H1 (cell line): ENCODE results near the gene IL36A. TPM values are rescaled to one million over a fixed set of nuclear protein-coding genes. Genes with fewer than 3 reads are reported as not detected.

Source experiments
- CTCF ChIA-PET: fragments of 300-600 bp; sonication (Branson Sonifier 250); formaldehyde crosslinking; loops from one replicate; lab custom pipeline; 2021; ENCODE audit not compliant: partially characterized antibody; lab: Charles Lee
- POLR2A ChIA-PET: fragments of 300-600 bp; sonication (Branson Sonifier 250); formaldehyde crosslinking; loops from one replicate; lab custom pipeline; 2021; ENCODE audit warnings: inconsistent platforms; ENCODE audit not compliant: partially characterized antibody; lab: Charles Lee
- DNase-seq, 2 experiments: peaks; one replicate each; pipeline versions ENCODE4 v3.0.0 to v3.0.0-alpha.2; 2010 to 2022; ENCODE audit warnings: low spot score in 2 of 2, low read depth in 1 of 2, mixed read lengths in 1 of 2
- FAIRE-seq: peaks from 2 replicates; lab custom pipeline; 2011; peaks lifted over from hg19 to GRCh38; lab: Jason Lieb, UNC
- H2AFZ ChIP-seq: 2 replicates; pipeline ENCODE4 v1.8.1; 2012; ENCODE audit warnings: low read length, inconsistent platforms
- H2AK5ac ChIP-seq: 2 replicates; pipeline ENCODE4 v1.6.1; 2013; ENCODE audit warnings: low read depth, low read length
- H2BK120ac ChIP-seq: replicated peaks from 2 replicates; pipeline ENCODE3; 2013; ENCODE audit warnings: low read depth, low read length, inconsistent platforms
- H2BK12ac ChIP-seq: 2 replicates; pipeline ENCODE4 v1.6.1; 2013; ENCODE audit warnings: low read depth, low read length
- H2BK15ac ChIP-seq: 2 replicates; pipeline ENCODE4 v1.6.1; 2013; ENCODE audit warnings: low read length
- H2BK20ac ChIP-seq: 2 replicates; pipeline ENCODE4 v1.6.1; 2013; ENCODE audit warnings: low read length
- H2BK5ac ChIP-seq: 2 replicates; pipeline ENCODE4 v1.6.1; 2013; ENCODE audit warnings: low read depth, low read length
- H3K14ac ChIP-seq: 2 replicates; pipeline ENCODE4 v1.6.1; 2013; ENCODE audit warnings: inconsistent platforms; ENCODE audit not compliant: insufficient read length
- H3K18ac ChIP-seq: 2 replicates; pipeline ENCODE4 v1.6.1; 2013; ENCODE audit warnings: low read length; ENCODE audit errors: extremely low read depth
- H3K23ac ChIP-seq: 2 replicates; pipeline ENCODE4 v1.6.1; 2013; ENCODE audit warnings: inconsistent platforms; ENCODE audit not compliant: insufficient read length
- H3K23me2 ChIP-seq: 2 replicates; pipeline ENCODE4 v1.6.1; 2013; ENCODE audit warnings: low read depth, low read length
- H3K27ac ChIP-seq: 2 replicates; pipeline ENCODE4 v1.6.1; 2011; ENCODE audit warnings: low read depth, low read length, inconsistent platforms
- H3K27me3 ChIP-seq, 4 experiments: replicated peaks in 1 of 4; 1 replicate in 1 of 4; 2 replicates in 3 of 4; pipeline versions ENCODE4 v1.6.1 to v1.8.1; 2011 to 2013; ENCODE audit warnings: low read length in 3 of 4, mild to moderate bottlenecking in 3 of 4, inconsistent platforms in 2 of 4, mixed read lengths in 2 of 4, moderate library complexity in 1 of 4; ENCODE audit not compliant: control insufficient read depth in 3 of 4, insufficient read depth in 3 of 4; ENCODE audit errors: extremely low read depth in 1 of 4
- H3K36me3 ChIP-seq, 4 experiments: 2 replicates each; pipeline versions ENCODE4 v1.6.1 to v1.8.1; 2011 to 2013; ENCODE audit warnings: mild to moderate bottlenecking in 4 of 4, low read length in 3 of 4, moderate library complexity in 2 of 4, control low read depth in 1 of 4, inconsistent platforms in 1 of 4; ENCODE audit not compliant: insufficient read depth in 4 of 4, control insufficient read depth in 2 of 4
- H3K4ac ChIP-seq: replicated peaks from 2 replicates; pipeline ENCODE3; 2013; ENCODE audit warnings: low read length, low read depth, mixed read lengths, inconsistent platforms; ENCODE audit not compliant: insufficient read length
- H3K4me1 ChIP-seq, 4 experiments: replicated peaks in 1 of 4; 1 replicate in 1 of 4; 2 replicates in 3 of 4; pipeline versions ENCODE4 v1.6.1 to v1.8.1; 2011 to 2013; ENCODE audit warnings: low read length in 3 of 4, inconsistent platforms in 2 of 4, mixed read lengths in 1 of 4; ENCODE audit not compliant: insufficient read depth in 4 of 4, control insufficient read depth in 3 of 4
- H3K4me2 ChIP-seq, 2 experiments: 2 replicates each; pipeline versions ENCODE4 v1.6.1 to v1.8.1; 2011 to 2013; ENCODE audit warnings: low read depth in 2 of 2, low read length in 2 of 2, control low read depth in 1 of 2, inconsistent platforms in 1 of 2, mild to moderate bottlenecking in 1 of 2; ENCODE audit not compliant: insufficient read depth in 1 of 2
- H3K4me3 ChIP-seq, 4 experiments: fragments of 200-600, 300-600 bp in 1 of 4; sonication (generic), shearing (Covaris generic), sonication (Bioruptor Twin) in 1 of 4; 2 replicates each; pipeline versions ENCODE4 v1.5.1 to v1.8.1; 2011 to 2016; ENCODE audit warnings: low read length in 4 of 4, low read depth in 3 of 4, control low read depth in 2 of 4, inconsistent platforms in 2 of 4, mild to moderate bottlenecking in 2 of 4, mixed read lengths in 1 of 4, moderate library complexity in 1 of 4; ENCODE audit not compliant: insufficient read depth in 2 of 4; ENCODE audit errors: extremely low read depth in 1 of 4
- H3K56ac ChIP-seq: replicated peaks from 2 replicates; pipeline ENCODE3; 2013; ENCODE audit warnings: low read depth, mild to moderate bottlenecking, mixed read lengths, low read length, inconsistent platforms; ENCODE audit not compliant: insufficient read length
- H3K79me1 ChIP-seq: 2 replicates; pipeline ENCODE4 v1.6.1; 2013; ENCODE audit warnings: low read depth, low read length, control low read depth
- H3K79me2 ChIP-seq, 2 experiments: 2 replicates each; pipeline versions ENCODE4 v1.6.1 to v1.8.1; 2012 to 2013; ENCODE audit warnings: low read length in 2 of 2, mild to moderate bottlenecking in 2 of 2, inconsistent platforms in 1 of 2; ENCODE audit not compliant: insufficient read depth in 2 of 2, control insufficient read depth in 1 of 2
- H3K9ac ChIP-seq, 4 experiments: replicated peaks in 1 of 4; 1 replicate in 1 of 4; 2 replicates in 3 of 4; pipeline versions ENCODE4 v1.6.1 to v1.8.1; 2011 to 2013; ENCODE audit warnings: low read depth in 3 of 4, low read length in 3 of 4, control low read depth in 2 of 4, mild to moderate bottlenecking in 2 of 4, moderate library complexity in 2 of 4, inconsistent platforms in 1 of 4; ENCODE audit errors: extremely low read depth in 1 of 4
- H3K9me3 ChIP-seq, 2 experiments: 2 replicates each; pipeline versions ENCODE4 v1.6.1 to v1.8.1; 2012 to 2013; ENCODE audit warnings: mild to moderate bottlenecking in 2 of 2, moderate library complexity in 2 of 2, control low read depth in 1 of 2, inconsistent platforms in 1 of 2, low read depth in 1 of 2, low read length in 1 of 2, mixed read lengths in 1 of 2; ENCODE audit not compliant: insufficient read depth in 2 of 2
- H4K20me1 ChIP-seq, 2 experiments: replicated peaks in 1 of 2; 2 replicates each; pipeline versions ENCODE3 to v1.8.1; 2011 to 2013; ENCODE audit warnings: inconsistent platforms in 2 of 2, low read length in 2 of 2, mild to moderate bottlenecking in 1 of 2; ENCODE audit not compliant: insufficient read depth in 2 of 2, control insufficient read depth in 1 of 2
- H4K5ac ChIP-seq: 2 replicates; pipeline ENCODE4 v1.6.1; 2013; ENCODE audit warnings: low read length, low read depth, mixed read lengths, inconsistent platforms; ENCODE audit not compliant: insufficient read length
- H4K8ac ChIP-seq: 2 replicates; pipeline ENCODE4 v1.8.0; 2013; ENCODE audit warnings: mild to moderate bottlenecking, moderate library complexity, low read length, inconsistent platforms; ENCODE audit not compliant: insufficient read depth; ENCODE audit errors: extremely low read depth
- H4K91ac ChIP-seq: replicated peaks from 2 replicates; pipeline ENCODE3; 2013; ENCODE audit warnings: low read length, mixed read lengths, inconsistent platforms; ENCODE audit not compliant: insufficient read length
- CEBPB ChIP-seq: IDR thresholded peaks from 2 replicates; pipeline ENCODE4 v1.6.1; 2012; ENCODE audit warnings: low read depth, low read length
- CREB1 ChIP-seq: IDR thresholded peaks from 2 replicates; pipeline ENCODE4 v1.6.1; 2012; ENCODE audit warnings: inconsistent platforms
- GABPA ChIP-seq: IDR thresholded peaks from 2 replicates; pipeline ENCODE4 v1.6.1; 2011; ENCODE audit warnings: mild to moderate bottlenecking, low read length, moderate library complexity, borderline replicate concordance; ENCODE audit not compliant: insufficient read depth
- HDAC2 ChIP-seq, 2 experiments: fragments of 300-600 bp in 1 of 2; sonication (generic) in 1 of 2; IDR thresholded peaks; 2 replicates each; pipeline ENCODE4 v1.6.1; 2011 to 2012; ENCODE audit warnings: low read depth in 2 of 2, low read length in 2 of 2, mild to moderate bottlenecking in 2 of 2, moderate library complexity in 2 of 2, borderline replicate concordance in 1 of 2, inconsistent platforms in 1 of 2
- PHF8 ChIP-seq: fragments of 200-600 bp; sonication (generic); conservative IDR thresholded peaks from 2 replicates; pipeline ENCODE4 v1.7.1; 2012; ENCODE audit warnings: low read depth, mild to moderate bottlenecking, inconsistent platforms, low read length, moderate library complexity
- RXRA ChIP-seq: IDR thresholded peaks from 2 replicates; pipeline ENCODE4 v1.6.1; 2011; ENCODE audit warnings: low read depth, mild to moderate bottlenecking, low read length, moderate library complexity; ENCODE audit not compliant: insufficient read depth
- SIRT6 ChIP-seq: IDR thresholded peaks from one replicate; pipeline ENCODE4 v1.7.1; 2012; ENCODE audit warnings: low read length, inconsistent platforms
- TAF1 ChIP-seq: IDR thresholded peaks from 2 replicates; pipeline ENCODE4 v1.6.1; 2011; ENCODE audit warnings: mild to moderate bottlenecking, low read depth, low read length
- WGBS, 2 experiments: shearing (Covaris generic) in 1 of 2; methylation state at CpG; one replicate each; pipeline versions ENCODE4 v1.1.6 to v1.1.7; 2013 to 2015; ENCODE audit warnings: low lambda C conversion rate in 2 of 2, mixed read lengths in 2 of 2, inconsistent platforms in 1 of 2, low coverage in 1 of 2, missing lambda C conversion rate in 1 of 2; ENCODE audit not compliant: insufficient replicate concordance in 2 of 2, insufficient coverage in 1 of 2, insufficient read length in 1 of 2; ENCODE audit errors: extremely low coverage in 1 of 2, missing lambda C conversion rate in 1 of 2; 5-methylcytosine and 5-hydroxymethylcytosine counted together
- polyA plus RNA-seq, 7 experiments: library from polyadenylated mRNA; depleted of rRNA in 3 of 7; stranded (reverse) in 5 of 7; unstranded in 2 of 7; fragments of >200 nt in 5 of 7; fragments of 200-250 nt in 2 of 7; gene quantifications; 1 replicate in 5 of 7; 2 replicates in 1 of 7; 4 replicates in 1 of 7; pipeline versions ENCODE4 v1.2.1 to v1.2.3, GENCODE V29; 2011 to 2013; ENCODE audit warnings: missing spikeins in 2 of 7, mixed read lengths in 2 of 7
- total RNA-seq: library from RNA; stranded (reverse); fragmentation: NEBNext Ultra II Directional; extraction: Animal tissue kit (Norgen Biotek cat#: 25700); gene quantifications from 2 replicates; pipeline ENCODE4 v1.2.1, GENCODE V29; 2021
- TF ChIP-seq, protein P1 (sequence below): IDR thresholded peaks from 2 replicates; pipeline ENCODE4 v1.6.1; 2012; ENCODE audit warnings: low read length, inconsistent platforms
- TF ChIP-seq, protein P2 (sequence below): IDR thresholded peaks from 2 replicates; pipeline ENCODE4 v1.6.1; 2012; ENCODE audit warnings: inconsistent platforms

IL36A gene
- total and polyA plus RNA-seq, 2 of the 8 experiments (the other 6 are each of a cell fraction or from before 2014, with no cell fraction given), result not detected

DNA sequence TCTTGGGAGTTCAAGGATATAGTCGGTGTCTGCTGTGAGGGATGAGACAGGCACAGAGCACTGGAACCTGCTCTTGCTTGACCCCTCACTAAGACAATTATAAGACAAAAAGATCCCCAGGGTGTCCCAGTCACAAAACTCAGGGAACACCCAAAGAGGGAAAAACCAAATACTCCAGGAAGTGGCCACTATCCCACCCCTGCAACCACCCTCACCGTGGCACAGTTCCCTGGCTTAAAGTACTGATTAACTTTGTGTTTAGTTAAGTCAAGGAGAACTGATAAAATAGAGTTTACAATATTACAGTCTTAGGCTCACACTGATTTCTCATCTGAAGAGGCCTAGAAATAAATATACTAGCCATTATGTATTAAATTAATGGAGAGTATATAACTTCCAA lies 33.9 kb downstream of the IL36A start:
- H3K79me2 ChIP-seq, result no peaks in the 10 kb centered on the region
- FAIRE-seq, result no peak
- POLR2A ChIA-PET, result no interaction called here

More for the DNA sequence above, 33.9 kb downstream of the IL36A start:
- H3K9me3 ChIP-seq, result no peaks in the 10 kb centered on the region
- no peak overlapping the region for H3K4ac ChIP-seq
- no peak overlapping the region for H2BK15ac ChIP-seq
- no peak overlapping the region for H3K9ac ChIP-seq
- TF ChIP-seq, protein P1, sequence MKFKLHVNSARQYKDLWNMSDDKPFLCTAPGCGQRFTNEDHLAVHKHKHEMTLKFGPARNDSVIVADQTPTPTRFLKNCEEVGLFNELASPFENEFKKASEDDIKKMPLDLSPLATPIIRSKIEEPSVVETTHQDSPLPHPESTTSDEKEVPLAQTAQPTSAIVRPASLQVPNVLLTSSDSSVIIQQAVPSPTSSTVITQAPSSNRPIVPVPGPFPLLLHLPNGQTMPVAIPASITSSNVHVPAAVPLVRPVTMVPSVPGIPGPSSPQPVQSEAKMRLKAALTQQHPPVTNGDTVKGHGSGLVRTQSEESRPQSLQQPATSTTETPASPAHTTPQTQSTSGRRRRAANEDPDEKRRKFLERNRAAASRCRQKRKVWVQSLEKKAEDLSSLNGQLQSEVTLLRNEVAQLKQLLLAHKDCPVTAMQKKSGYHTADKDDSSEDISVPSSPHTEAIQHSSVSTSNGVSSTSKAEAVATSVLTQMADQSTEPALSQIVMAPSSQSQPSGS, result no peak
- no peak for TF ChIP-seq CREB1
- TF ChIP-seq, protein P2, sequence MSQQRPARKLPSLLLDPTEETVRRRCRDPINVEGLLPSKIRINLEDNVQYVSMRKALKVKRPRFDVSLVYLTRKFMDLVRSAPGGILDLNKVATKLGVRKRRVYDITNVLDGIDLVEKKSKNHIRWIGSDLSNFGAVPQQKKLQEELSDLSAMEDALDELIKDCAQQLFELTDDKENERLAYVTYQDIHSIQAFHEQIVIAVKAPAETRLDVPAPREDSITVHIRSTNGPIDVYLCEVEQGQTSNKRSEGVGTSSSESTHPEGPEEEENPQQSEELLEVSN, result no peak
- TF ChIP-seq SIRT6, result no peak
- TF ChIP-seq HDAC2 (IDR thresholded peaks at IDR 0.05; ENCODE audit: borderline replicate concordance in 1 of 2, low read depth in 2 of 2, low read length in 2 of 2), result no peak
- no peak for TF ChIP-seq CEBPB
- TF ChIP-seq RXRA, result no peak
- TF ChIP-seq GABPA, result no peak
- no peak for TF ChIP-seq TAF1
- no peak for TF ChIP-seq PHF8
- TF ChIP-seq, all 59 proteins: peak for 0
- Histone ChIP-seq H4K20me1 (no peaks in the 10 kb centered on the region), H4K91ac (no peak overlapping the region), H3K27ac (no peak overlapping the region), H2BK20ac (no peak overlapping the region), H3K23me2 (no peaks in the 10 kb centered on the region), H3K79me1 (no peaks in the 10 kb centered on the region), H4K8ac (no peak overlapping the region), H2BK12ac (no peak overlapping the region), H3K18ac (no peak overlapping the region), H3K56ac (no peak overlapping the region), H3K27me3 (no peaks in the 10 kb centered on the region; a peak in 1 of 7 replicates), H3K4me2 (no peak overlapping the region), H2AK5ac (no peak overlapping the region), H2BK120ac (no peak overlapping the region), H4K5ac (no peak overlapping the region), H3K36me3 (no peaks in the 10 kb centered on the region), H2BK5ac (no peak overlapping the region), H3K23ac (no peak overlapping the region), H3K14ac (no peak overlapping the region), H2AFZ (no peak overlapping the region), H3K4me1 (no peaks in the 10 kb centered on the region), H3K4me3 (no peak overlapping the region)
- WGBS, 2 experiments, result 84% methylated on average over 2 of the region's 2 CpGs; no CpG with 5 or more reads in 1 of the 2 experiments
- no peak for DNase-seq
- CTCF ChIA-PET, result no interaction called here
